ENCODE results near the gene MAGEA10. TPM values are rescaled to one million over a fixed set of nuclear protein-coding genes. Genes with fewer than 3 reads are reported as not detected.

Gene MAGEA10
- total RNA-seq, result not detected in 2 replicates

GRCh38 chrX:152138388-152138784 lies at the start of gene MAGEA10:
TSS of gene MAGEA10 (minus strand) at chrX:152138577. CDS start at chrX:152135620, 2,957 bp downstream.

Other genes starting within 250 kb of the MAGEA10 start
- gene MAGEA4, start 225.7 kb downstream of the MAGEA10 start, total RNA-seq, result not detected in 2 replicates
- 5.2 and 28.0 TPM in 2 replicates for gene GABRE, start 163.9 kb downstream of the MAGEA10 start, total RNA-seq